GM12878 (cell line): ENCODE measurements around the gene SMIM1. TPM values are rescaled to one million over a fixed set of nuclear protein-coding genes. Genes with fewer than 3 reads are reported as not detected.
A peak's percentile ranks its signal among the peaks of the same experiment; 100 is the strongest.

Source experiments
- ATF3 ChIP-seq: IDR thresholded peaks from 2 replicates; pipeline ENCODE4 v1.6.1; 2011; ENCODE audit warnings: low read depth, mild to moderate bottlenecking, low read length, moderate library complexity, borderline replicate concordance; ENCODE audit errors: extremely low read depth
- BRCA1 ChIP-seq: IDR thresholded peaks from 2 replicates; pipeline ENCODE4 v1.6.1; 2011; ENCODE audit warnings: low read depth, low read length, improper control_type of control experiment
- CBX5 ChIP-seq: sonication (generic); IDR thresholded peaks from 2 replicates; pipeline ENCODE4 v1.6.1; 2016; ENCODE audit warnings: low read depth, moderate library complexity, mild to moderate bottlenecking, inconsistent platforms
- E2F4 ChIP-seq: IDR thresholded peaks from 2 replicates; pipeline ENCODE4 v1.6.1; 2012; ENCODE audit warnings: low read depth, low read length, improper control_type of control experiment
- IKZF2 ChIP-seq, 2 experiments: fragments of 450-650 bp; IDR thresholded peaks; 2 replicates each; pipeline ENCODE4 v1.6.1; 2017; ENCODE audit warnings: mild to moderate bottlenecking in 2 of 2, moderate library complexity in 2 of 2
- MTA3 ChIP-seq: IDR thresholded peaks from 2 replicates; pipeline ENCODE4 v1.6.1; 2012; ENCODE audit warnings: low read length, inconsistent platforms, borderline replicate concordance
- NR2F1 ChIP-seq: fragments of 450-650 bp; conservative IDR thresholded peaks from 2 replicates; pipeline ENCODE4 v1.6.1; 2017; ENCODE audit warnings: mild to moderate bottlenecking
- PBX3 ChIP-seq: IDR thresholded peaks from 2 replicates; pipeline ENCODE4 v1.6.1; 2011; ENCODE audit warnings: mild to moderate bottlenecking, low read depth, low read length, moderate library complexity; ENCODE audit not compliant: insufficient replicate concordance
- SIX5 ChIP-seq: IDR thresholded peaks from 2 replicates; pipeline ENCODE4 v1.6.1; 2011; ENCODE audit warnings: mild to moderate bottlenecking, low read depth, low read length, moderate library complexity; ENCODE audit not compliant: severe bottlenecking
- TARDBP ChIP-seq: IDR thresholded peaks from 2 replicates; pipeline ENCODE4 v1.6.1; 2016; ENCODE audit warnings: borderline replicate concordance
- polyA plus RNA-seq, 11 experiments: library from polyadenylated mRNA; depleted of rRNA in 4 of 11; unstranded in 6 of 11; stranded (reverse) in 5 of 11; fragments of >200 nt; fragmentation: Nextera tagmentation in 4 of 11; fragmentation: Illumina TruSeq in 1 of 11; extraction: Ambion mirVana in 4 of 11; extraction: Trizol in 1 of 11; gene quantifications; 1 replicate in 1 of 11; 2 replicates in 10 of 11; pipeline versions ENCODE4 v1.2.1 to v1.2.3, GENCODE V29; 2011 to 2016; ENCODE audit warnings: inconsistent platforms in 2 of 11, missing spikeins in 2 of 11, low read depth in 1 of 11
- total RNA-seq, 4 experiments: library from RNA; depleted of rRNA in 3 of 4; stranded (reverse); fragments of >200 nt in 3 of 4; fragmentation: Illumina TruSeq in 1 of 4; extraction: Trizol in 1 of 4; gene quantifications; 2 replicates each; pipeline versions ENCODE4 v1.2.1 to v1.2.3, GENCODE V29; 2013 to 2021

Gene SMIM1
- total and polyA plus RNA-seq, 10 of the 15 experiments (the other 5 are each of a cell fraction or from before 2014, with no cell fraction given), result 0.30 to 0.37 TPM; not detected in 8

GRCh38 chr1:3787349-3787715 lies 14.8 kb downstream of the SMIM1 start (continued):
- TF ChIP-seq CBX5, result no peak
- TF ChIP-seq TARDBP, result no peak
- TF ChIP-seq BRCA1, result no peak
- no peak for TF ChIP-seq SIX5
- TF ChIP-seq NR2F1, result peak; percentile 90
- peak; percentile 75 for TF ChIP-seq PBX3
- no peak for TF ChIP-seq ATF3
- no peak for TF ChIP-seq E2F4
- TF ChIP-seq MTA3, result peak; percentile 29; the same call in 1 of the 2 replicates
- TF ChIP-seq IKZF2 (IDR thresholded peaks at IDR 0.05), result peak; percentile 33 to 38; a peak in 1 of 4 replicates
- TF ChIP-seq, all 136 proteins: peak for 37
